GM19468 (cell line): ENCODE data around the gene TASP1.
A peak's percentile ranks its signal among the peaks of the same experiment; 100 is the strongest.
"Not testable (repeated sequence)": the region's sequence is repeated elsewhere in the genome, so short reads cannot be mapped to it uniquely, and the experiment has no call there.

Experiments used
- ATAC-seq: cut with Tn5 transposase; IDR thresholded peaks from one replicate; pipeline ENCODE4 v1.9.1; 2021; ENCODE audit warnings: mild to moderate bottlenecking, moderate library complexity, moderate number of reproducible peaks; ENCODE audit not compliant: unreplicated experiment; ENCODE audit errors: extremely low read depth

Gene TASP1, protein sequence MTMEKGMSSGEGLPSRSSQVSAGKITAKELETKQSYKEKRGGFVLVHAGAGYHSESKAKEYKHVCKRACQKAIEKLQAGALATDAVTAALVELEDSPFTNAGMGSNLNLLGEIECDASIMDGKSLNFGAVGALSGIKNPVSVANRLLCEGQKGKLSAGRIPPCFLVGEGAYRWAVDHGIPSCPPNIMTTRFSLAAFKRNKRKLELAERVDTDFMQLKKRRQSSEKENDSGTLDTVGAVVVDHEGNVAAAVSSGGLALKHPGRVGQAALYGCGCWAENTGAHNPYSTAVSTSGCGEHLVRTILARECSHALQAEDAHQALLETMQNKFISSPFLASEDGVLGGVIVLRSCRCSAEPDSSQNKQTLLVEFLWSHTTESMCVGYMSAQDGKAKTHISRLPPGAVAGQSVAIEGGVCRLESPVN

DNA sequence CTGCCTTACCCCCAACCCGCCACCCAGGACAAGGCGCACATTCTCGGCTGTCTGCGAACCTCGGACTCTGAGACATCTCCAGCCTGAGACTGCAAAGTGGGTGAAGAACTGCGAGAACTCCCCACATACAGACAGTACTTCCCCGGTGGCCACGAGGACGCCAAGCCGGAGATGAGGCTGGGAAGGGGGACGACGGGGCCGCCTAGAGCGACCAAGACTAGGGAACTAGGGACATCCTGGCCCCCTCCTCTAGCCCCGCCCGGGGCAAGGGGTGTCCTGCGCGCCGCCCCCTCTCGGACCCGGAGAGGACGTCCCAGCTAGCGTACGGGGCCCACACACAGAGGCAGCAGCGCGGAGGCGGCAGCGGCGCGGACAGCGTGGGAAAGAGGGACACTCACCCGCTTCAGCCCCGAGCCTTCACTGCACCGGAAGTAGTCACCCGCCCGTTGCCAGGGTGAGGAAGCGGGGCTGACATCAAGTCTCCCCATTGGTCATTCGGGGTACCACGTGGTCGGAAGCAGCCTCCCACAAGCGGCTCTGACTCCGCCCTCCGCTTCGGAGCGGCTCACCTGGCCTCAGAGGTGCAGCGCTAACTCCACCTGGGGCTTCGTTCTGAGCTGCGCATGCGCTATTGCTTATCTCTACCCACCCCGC is at the start of gene TASP1:
TASP1 (minus strand) TSS at position 437 of the 654 bp plus-strand sequence. CDS start 8,854 bp downstream, outside the sequence.
- peak; percentile 100 for ATAC-seq

DNA sequence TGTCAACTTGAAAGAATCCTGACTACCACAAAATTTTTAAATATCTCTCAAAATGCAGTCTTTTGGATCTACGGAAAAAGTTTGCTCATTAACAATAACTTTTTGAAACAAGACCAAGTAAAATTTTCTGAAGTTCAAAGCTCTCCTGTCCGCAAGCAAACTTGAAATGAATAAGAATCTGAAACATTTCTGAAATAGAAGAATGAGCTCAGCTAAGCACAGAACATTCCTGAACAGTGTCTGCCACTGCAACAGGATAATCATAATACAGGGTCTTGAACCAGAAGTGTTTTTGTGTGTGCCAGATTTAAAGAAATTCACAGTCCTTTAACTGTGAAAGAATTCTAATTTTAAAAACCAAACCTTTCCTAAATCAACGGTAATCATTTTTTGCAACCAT is 49.1 kb upstream of the TASP1 start:
- ATAC-seq: no peak

DNA sequence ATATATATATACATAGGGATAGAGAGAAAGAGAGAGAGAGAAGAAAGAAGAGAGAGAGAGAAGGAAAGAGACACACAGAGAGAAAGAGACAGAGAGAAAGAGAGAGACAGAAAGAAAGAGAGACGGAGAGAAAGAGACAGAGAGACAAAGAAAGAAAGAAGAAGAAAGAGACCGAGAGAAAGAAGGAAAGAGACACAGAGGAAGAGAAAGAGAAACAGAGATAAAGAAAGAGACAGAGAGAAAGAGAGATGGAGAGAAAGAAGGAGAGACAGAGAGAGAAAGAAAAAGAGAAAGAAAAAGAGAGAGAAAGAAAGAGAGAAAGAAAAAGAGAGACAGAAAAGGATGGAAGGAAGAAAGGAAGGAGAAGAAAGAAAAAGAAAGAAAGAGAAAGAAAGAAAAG is 46.9 kb upstream of the TASP1 start:
- no peak for ATAC-seq

DNA sequence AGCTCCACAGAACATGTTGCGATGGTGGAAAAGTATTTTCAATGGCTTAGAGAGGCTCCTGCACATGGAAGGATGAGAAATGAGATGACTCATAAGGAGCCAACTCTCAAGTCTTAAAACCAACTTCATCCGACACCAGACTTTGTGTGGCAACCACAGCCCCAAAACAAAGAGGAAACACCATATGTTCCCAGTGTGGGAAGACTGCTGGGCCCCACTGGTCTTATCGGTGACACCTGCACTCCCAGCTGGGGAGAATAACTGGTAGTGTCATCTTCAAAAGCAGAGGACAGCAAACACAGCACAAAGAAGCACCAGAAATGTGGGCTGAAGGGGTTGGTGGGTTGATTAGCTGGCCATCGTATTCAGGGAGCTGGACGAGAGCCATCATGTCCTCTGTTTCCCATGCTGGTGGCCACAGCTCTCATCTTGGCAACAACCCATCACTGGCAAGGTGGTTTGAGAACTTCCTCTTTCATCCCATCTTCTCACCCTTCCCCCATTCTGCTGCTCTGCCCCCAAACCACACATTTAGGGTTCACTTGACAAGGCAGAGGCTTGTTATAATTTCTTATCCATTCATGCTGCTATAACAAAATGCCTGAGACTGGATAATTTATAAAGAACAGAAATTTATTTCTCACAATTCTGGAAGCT is 46.0 kb upstream of the TASP1 start:
- no peak for ATAC-seq

DNA sequence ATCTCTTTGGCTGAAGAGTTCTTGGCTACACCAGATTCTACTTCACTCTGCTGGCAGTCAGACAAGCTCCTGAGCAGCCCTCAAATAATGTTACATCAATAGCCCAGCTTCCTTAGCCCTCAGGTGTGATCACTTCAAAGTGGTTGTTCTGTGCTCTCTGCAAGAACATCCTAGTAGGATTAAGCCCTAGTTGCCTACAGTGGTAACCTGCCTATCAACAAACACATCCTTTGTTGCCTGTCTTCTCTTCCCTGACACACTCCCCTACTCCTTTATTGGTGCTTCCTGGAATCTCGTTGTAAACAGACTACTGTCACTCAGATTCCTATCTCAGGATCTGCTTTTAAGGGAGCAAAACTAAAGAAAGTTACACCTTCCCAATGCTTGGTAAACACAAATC is 45.1 kb upstream of the TASP1 start:
- ATAC-seq: no peak

DNA sequence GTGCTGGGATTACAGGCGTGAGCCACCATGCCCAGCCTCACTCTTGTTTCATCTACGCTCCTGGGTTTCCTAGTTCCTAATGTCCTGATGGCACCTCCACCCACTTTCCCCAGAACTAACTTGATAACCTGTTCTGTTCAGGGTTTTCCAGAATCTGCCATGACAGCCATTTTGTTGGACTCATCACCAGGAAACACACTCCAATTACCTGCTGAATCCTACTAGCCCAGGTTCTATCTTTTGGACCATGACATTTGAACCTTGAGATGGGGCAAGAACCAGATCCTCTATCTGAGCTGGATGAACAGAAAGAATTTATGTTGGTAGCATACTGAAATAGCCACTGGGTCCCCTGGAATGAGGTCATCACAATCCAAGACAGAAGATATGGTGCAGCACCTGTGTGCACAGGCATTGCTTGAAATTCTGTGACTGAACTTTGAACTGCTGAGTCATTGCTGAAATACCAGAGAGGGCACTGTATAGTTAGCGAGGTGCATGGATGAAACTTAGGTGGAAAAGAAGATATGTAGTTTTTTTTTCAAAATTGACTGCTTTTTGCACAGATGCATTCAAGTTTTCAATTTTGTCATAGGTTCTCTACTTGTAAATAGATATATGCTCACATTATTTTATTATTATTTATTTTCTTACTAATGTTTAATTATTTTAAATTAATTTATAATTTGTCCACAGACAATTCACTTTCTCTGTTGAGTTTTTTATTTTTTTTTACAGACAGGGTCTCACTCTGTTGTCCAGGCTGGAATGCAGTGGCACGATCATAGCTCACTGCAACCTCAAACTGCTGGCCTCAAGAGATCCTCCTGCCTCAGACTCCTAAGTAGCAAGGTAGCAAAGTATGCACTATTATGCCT is 42.8 kb upstream of the TASP1 start:
- peak; percentile 78 for ATAC-seq

DNA sequence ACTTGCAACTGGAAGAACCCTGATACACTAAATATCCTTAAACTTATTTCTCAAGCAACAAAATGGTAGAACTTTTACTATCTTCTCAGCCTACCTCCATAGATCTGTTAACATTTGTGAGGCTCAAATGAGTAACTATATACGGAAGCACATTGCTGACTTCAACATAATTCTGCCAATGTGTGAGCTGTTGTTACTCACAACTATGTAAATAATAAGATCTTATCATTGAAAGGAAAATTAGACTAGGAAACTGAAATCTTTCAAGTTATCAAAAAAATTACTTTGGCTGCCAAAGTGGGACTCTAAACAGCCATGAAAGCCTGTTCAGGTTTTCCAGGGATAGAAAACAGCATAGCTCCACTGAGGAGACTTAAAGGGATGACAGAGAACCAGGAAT is 40.2 kb upstream of the TASP1 start:
- ATAC-seq: no peak

DNA sequence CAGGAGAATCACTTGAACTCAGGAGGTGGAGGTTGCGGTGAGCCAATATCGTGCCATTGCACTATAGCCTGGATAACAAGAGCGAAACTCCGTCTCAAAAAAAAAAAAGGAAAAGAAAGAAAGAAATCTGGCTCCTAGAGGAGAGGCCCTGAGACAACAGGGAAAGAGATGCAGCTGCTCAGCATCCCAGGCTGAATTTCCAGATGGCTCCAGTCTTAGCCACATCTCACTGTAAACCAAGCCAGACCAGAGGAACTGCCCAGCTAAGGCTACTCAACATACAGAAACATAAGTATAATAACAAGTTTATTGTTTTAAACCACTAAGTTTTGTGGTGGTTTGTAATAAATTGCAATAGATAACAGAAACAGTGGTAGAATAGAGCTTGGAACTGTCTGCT is 38.5 kb upstream of the TASP1 start:
- no peak for ATAC-seq

DNA sequence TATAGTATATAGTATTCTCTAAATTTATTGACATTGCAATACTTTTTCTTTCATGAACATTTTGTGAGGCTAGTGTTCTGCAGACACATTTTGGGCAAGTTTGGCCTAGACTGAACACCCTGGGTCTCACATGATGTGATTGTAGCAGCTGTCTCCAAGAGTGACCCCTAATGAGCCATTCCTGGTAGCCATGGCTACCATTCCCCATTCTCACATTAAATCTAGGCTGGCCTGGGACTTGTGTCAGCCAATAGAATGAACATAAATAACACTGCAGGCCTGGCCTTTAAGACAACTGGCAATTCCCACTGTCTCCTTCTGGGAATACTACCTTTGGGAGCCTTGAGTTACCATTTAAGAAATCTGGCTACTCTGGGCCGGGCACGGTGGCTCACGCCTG is 38.0 kb upstream of the TASP1 start:
- ATAC-seq: no peak

DNA sequence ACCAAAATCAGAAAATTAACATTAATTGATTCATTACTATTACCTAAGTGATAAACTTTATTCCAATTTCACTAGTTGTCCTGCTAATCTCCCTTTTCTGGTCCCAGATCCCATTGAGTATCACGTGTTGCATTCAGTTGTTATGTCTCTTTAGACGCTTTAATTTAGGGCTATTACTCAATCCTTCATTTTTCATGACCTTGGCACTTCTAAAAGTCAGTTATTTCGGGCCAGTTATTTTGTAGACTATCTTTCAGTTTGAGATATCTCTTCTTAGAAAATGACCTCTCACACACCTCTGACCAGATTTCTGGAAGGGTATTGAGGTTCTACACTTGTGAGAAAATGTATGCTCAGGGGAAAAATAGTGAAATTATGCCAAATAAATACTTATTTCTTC is 34.0 kb upstream of the TASP1 start:
- no peak for ATAC-seq

DNA sequence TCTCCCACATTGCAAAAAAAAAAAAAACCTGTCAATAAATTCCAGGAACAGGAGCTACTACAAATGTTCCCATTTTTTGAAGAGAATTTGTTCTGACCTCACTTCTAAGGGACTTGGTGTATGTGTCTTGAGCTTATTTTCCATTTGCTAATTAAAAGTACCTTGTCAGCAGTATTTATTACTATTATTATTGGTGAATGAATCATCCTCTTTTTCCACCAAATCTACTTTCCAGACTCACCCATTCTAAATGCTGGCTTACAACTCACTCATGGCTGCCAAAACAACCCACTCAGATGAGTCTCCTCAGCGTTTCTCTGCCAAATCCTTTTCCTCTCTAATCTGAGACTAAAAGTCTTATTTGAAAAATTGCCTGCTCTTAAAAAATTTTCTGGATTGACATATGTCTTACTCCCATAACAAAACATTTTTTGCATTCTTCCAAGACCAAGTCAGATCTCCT is 33.2 kb upstream of the TASP1 start:
- no peak for ATAC-seq

DNA sequence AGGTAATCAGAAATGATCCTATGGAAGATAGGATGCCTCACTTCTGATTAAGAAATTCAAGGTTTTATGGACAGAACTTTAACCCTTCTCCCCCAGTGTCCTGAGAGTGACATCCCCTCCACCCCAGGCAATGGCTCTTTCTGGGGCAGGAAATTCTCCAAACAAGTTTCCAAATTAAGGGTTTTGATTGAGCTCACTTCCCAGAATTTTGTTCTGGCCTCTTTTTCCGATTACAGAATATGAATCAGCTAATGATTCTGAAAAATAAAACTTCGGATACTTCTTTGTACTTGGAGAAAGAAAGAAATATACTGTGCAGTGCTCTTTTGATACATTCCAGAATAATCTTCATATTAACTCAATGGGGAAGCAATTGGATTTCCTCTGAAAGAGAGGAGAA is 32.8 kb upstream of the TASP1 start:
- ATAC-seq: no peak

DNA sequence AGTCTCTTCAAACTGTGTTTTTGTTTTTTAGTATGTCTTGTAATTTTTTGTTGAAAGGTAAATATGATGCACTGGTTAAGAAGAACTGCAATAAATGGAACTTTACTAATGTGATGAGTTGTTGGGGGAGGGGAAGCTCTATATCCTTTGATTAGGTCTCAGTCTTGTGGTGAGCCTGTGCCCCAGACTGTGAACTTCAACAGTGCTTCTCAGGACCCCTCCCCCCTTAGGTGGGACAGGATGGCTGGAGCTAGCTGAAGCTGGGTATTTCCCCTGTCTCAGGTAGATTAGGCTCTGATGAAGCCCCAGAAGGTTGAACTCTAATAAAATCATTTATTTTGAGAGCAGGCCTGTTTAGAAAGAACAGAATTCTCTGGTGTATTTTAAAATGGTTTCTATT is 31.4 kb upstream of the TASP1 start:
- ATAC-seq: no peak

DNA sequence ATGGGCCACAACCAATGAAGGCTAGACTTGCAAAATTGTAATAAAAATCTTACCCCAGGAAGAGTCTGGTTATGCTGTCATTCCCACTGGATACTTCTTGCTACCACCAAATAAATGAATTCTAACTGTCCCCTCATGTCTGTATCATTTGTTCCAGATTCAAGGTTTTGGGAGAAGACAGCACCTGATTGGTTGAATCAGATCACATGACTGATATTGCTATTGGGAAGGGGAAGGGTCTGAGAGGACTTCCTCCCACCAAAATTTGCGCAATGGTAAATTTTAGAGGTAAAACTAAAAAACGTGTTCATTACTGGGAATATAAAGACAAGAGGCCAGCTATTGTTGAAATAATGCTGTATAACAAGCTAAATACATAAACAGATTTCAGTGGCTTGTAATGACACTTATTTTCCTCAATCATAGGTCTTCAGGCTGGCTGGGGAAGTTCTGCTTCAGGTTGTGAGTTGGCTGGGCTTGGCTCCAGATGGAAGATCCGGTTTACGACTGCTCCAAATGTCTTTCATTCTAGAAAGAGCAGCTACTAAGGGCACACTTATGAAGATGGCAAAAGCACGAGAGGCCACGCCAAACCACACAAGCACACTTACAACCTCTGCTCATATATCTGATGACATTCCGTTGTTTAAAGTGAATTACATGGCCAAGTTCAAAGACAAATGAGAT is 27.1 kb upstream of the TASP1 start:
- no peak for ATAC-seq

DNA sequence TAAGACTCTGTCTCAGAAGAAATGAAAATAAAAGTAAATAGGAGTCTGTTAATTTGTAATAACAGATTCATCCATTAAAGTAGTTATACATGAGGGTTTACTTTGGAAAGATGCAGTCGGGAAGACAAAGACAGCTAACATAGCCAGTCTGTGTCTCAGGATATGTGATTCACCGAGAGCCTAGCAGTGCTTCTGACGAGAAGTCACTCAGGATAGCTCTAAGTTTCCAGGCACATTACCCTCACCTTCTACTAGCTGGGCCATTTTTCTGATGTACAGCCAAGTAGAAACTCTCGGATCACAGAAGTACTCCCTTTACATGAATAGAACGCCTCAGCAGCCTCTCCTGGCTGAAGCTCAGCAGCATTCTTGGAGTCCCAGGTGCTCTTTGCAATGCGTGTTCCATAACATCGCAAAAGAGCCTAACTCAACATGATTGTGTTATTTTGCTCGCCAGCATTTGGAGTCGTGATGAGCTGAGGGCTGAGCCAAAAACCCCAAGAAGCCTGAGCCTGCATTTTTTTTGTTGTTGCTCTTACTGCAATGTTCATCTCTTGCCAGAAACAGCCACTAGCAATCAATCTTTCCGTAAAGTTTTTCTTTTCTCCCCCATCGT is 22.4 kb upstream of the TASP1 start:
- no peak for ATAC-seq

DNA sequence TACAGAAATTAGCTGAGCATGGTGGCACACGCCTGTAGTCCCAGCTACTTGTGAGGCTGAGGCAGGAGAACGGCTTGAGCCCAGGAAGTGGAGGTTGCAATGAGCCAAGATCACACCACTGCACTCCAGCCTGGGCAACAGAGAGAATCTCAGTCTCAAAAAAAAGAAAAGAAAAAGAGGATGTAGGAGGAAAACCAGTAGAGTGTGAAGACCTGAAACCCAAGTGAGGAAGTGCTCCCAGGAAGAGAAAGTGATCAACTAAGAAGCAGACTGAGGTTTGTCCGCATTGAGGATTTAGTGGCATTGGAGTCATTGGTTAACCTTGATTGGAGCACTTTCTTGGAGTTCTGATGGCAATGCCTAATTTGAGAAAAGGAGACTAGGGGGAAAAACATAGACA is 20.6 kb upstream of the TASP1 start:
- peak; percentile 85 for ATAC-seq

DNA sequence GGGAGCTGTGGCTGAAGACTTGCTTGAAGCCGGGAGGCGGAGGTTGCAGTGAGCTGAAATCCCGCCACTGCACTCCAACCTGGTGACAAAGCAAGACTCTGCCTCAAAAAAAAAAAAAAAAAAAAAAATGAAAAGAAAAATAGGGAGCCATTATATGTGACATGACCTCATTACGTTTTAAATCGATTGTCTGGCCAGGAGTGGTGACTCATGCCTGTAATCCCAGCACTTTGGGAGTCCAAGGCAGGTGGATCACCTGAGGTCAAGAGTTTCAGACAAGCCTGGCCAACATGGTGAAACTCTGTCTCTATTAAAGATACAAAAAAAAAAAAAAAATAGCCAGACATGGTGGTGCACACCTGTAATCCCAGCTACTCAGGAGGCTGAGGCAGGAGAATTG is 19.3 kb upstream of the TASP1 start:
- ATAC-seq: not testable (repeated sequence)

DNA sequence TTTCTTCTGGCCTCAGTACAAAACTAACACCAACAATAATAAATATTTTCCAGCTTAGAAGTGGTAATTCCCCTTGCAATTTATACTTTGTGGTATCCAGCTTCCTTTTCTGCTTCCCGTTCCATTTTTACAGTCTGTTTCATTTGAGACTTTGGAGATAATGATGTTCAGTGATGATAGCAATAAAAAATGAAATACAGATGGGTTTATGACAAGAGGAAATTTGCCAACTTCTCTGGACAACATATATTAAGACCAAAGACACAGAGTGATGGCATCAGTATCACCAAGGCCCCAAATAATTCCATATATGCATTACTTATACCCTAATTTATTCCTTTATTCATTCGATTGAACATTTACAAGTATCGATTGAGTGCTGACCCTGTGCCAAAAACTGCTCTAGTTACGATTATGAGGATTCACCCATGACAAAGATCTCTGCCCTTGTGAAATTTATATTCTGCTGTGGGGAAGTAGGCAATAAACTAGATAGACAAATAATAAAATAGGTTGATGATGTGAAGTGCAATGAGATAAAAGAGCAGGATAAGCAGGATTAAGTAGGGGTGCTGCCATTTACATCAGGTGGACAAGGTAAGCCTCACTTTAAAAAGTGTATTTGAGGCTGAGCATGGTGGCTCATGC is 18.1 kb upstream of the TASP1 start:
- no peak for ATAC-seq
